DMS53 treated with DMSO at 0.1 percent for 48 hours (cell line): Measurements from ENCODE around the gene NAPEPLD.
"Not testable (repeated sequence)": the region's sequence is repeated elsewhere in the genome, so short reads cannot be mapped to it uniquely, and the experiment has no call there.

Source experiments
- DNase-seq: peaks from one replicate; lab custom pipeline; 2025; ENCODE audit not compliant: unreplicated experiment; lab: John Stamatoyannopoulos, UW

NAPEPLD gene

GRCh38 chr7:103144754-103145153 is 4.1 kb downstream of the NAPEPLD start:
- DNase-seq = not testable (repeated sequence)

GRCh38 chr7:103143868-103144267 is 5.0 kb downstream of the NAPEPLD start:
- no peak for DNase-seq

GRCh38 chr7:103142494-103142893 is 6.4 kb downstream of the NAPEPLD start:
- DNase-seq = no peak

GRCh38 chr7:103141753-103142404 is 7.0 kb downstream of the NAPEPLD start:
- DNase-seq = no peak

GRCh38 chr7:103140685-103141084 is 8.2 kb downstream of the NAPEPLD start:
- DNase-seq = no peak

GRCh38 chr7:103140061-103140460 is 8.8 kb downstream of the NAPEPLD start:
- no peak for DNase-seq

GRCh38 chr7:103134836-103135554 is 13.9 kb downstream of the NAPEPLD start:
- DNase-seq = no peak

- DNase-seq = no peak
These were observed 15.8 kb downstream of the NAPEPLD start for GRCh38 chr7:103132995-103133688.

GRCh38 chr7:103130901-103131624 is 17.8 kb downstream of the NAPEPLD start:
- DNase-seq = no peak

- no peak for DNase-seq
These were observed 19.0 kb downstream of the NAPEPLD start for GRCh38 chr7:103129702-103130549.

- no peak for DNase-seq
These were observed 21.9 kb downstream of the NAPEPLD start for GRCh38 chr7:103127006-103127405.

- DNase-seq = no peak
These were observed 24.4 kb downstream of the NAPEPLD start for GRCh38 chr7:103124429-103124979.

GRCh38 chr7:103123529-103123928 is 25.4 kb downstream of the NAPEPLD start:
- no peak for DNase-seq

GRCh38 chr7:103121641-103122040 is 27.3 kb downstream of the NAPEPLD start:
- no peak for DNase-seq

GRCh38 chr7:103120362-103120761 is 28.5 kb downstream of the NAPEPLD start:
- no peak for DNase-seq

GRCh38 chr7:103119791-103120291 is 29.1 kb downstream of the NAPEPLD start:
- DNase-seq = no peak

- no peak for DNase-seq
These were observed 31.4 kb downstream of the NAPEPLD start for GRCh38 chr7:103117465-103117864.

GRCh38 chr7:103116991-103117390 is 31.9 kb downstream of the NAPEPLD start:
- no peak for DNase-seq

GRCh38 chr7:103116511-103116910 is 32.4 kb downstream of the NAPEPLD start:
- DNase-seq = no peak

GRCh38 chr7:103115771-103116170 is 33.1 kb downstream of the NAPEPLD start:
- DNase-seq = no peak
